NCI-H187 (cell line): ENCODE measurements around the gene VEGFA.

Experiments used
- DNase-seq, 2 experiments: peaks; one replicate each; lab custom pipeline; 2025; lab: John Stamatoyannopoulos, UW

Gene VEGFA

GRCh38 chr6:43821101-43821886, 51.3 kb downstream of the VEGFA start:
- no peak for DNase-seq

- no peak for DNase-seq
These were observed 53.4 kb downstream of the VEGFA start for GRCh38 chr6:43823390-43823789.

GRCh38 chr6:43823879-43824702, 54.1 kb downstream of the VEGFA start:
- peak; percentile 60 to 65 for DNase-seq

GRCh38 chr6:43824703-43825064, 54.7 kb downstream of the VEGFA start:
- no peak for DNase-seq

GRCh38 chr6:43825187-43826115, 55.4 kb downstream of the VEGFA start:
- DNase-seq = no peak

- no peak for DNase-seq
These were observed 56.7 kb downstream of the VEGFA start for GRCh38 chr6:43826730-43827129.

- DNase-seq = no peak
These were observed 57.9 kb downstream of the VEGFA start for GRCh38 chr6:43827898-43828297.

GRCh38 chr6:43828711-43829110, 58.7 kb downstream of the VEGFA start:
- DNase-seq = no peak

GRCh38 chr6:43829470-43829869, 59.5 kb downstream of the VEGFA start:
- no peak for DNase-seq

- no peak for DNase-seq
These were observed 60.8 kb downstream of the VEGFA start for GRCh38 chr6:43830775-43831174.

GRCh38 chr6:43831191-43831590, 61.2 kb downstream of the VEGFA start:
- no peak for DNase-seq

GRCh38 chr6:43833223-43833995, 63.4 kb downstream of the VEGFA start:
- no peak for DNase-seq

GRCh38 chr6:43833996-43834390, 64.0 kb downstream of the VEGFA start:
- no peak for DNase-seq

GRCh38 chr6:43834528-43835155, 64.6 kb downstream of the VEGFA start:
- no peak for DNase-seq

- DNase-seq = no peak
These were observed 65.9 kb downstream of the VEGFA start for GRCh38 chr6:43835872-43836419.
